AG04449 (cell line): ENCODE data around the gene ST8SIA3.

Source experiments
- CTCF ChIA-PET: fragments of 350-600 bp; formaldehyde crosslinking; extraction: SDS; loops from one replicate; lab custom pipeline; 2021; ENCODE audit warnings: antibody characterized with exemption; lab: Yijun Ruan, JAX
- POLR2A ChIA-PET: fragments of 400-600, 350-600 bp; formaldehyde crosslinking; extraction: SDS; loops from one replicate; lab custom pipeline; 2020; ENCODE audit warnings: antibody characterized with exemption, inconsistent platforms; lab: Yijun Ruan, JAX
- DNase-seq: peaks from one replicate; pipeline ENCODE4 v3.0.0-alpha.2; 2010; ENCODE audit warnings: low read depth, low spot score
- H3K4me3 ChIP-seq: 2 replicates; pipeline ENCODE4 v1.5.1; 2011; ENCODE audit warnings: low read depth, mild to moderate bottlenecking, control low read depth, low read length
- TF ChIP-seq, protein P1 (sequence below): IDR thresholded peaks from one replicate; pipeline ENCODE4 v1.5.1; 2011; ENCODE audit warnings: mild to moderate bottlenecking, moderate library complexity, low read length, control low read depth, inconsistent platforms; ENCODE audit not compliant: insufficient read depth; ENCODE audit errors: missing control alignments

ST8SIA3 gene

DNA sequence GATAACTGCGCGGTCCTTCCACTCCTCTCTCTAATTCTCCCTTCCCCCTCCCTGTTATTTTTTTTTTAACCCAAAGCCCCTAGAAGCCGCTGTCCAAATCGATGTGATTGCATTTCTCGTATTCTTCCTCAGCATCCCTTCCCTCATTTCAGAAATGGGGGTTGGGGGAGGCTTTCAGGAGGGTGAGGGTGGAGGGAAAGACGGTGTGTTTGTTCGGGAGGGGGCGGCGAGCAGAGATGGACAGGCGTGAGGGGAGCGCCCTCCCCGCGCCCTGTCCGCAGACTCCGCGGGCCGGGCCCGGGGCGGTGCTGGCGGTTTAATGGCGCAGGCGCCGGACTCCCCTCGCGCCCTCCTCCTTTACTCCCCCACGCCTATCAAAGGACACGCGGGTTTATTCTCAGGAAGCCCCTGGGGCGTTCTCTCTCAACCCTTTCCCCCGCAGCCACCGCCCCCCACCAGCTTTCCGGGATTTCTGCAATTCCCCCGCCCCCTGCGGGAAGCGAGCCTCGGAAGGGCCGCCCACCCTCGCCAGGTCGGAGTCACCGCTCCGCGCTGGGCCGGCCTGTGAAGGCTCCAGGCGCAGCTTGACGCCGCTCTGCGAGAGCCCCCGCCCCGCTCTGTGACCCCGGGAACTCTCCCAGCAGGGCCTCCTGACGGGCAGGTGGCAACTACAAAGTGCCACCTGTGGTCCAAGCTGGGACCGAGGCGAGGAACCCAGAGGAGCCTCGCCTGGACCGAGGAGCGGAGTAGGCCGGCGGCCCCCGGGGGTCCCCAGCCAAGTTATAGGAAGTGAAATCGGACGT is 981 bp downstream of the ST8SIA3 start:
- TF ChIP-seq, protein P1, sequence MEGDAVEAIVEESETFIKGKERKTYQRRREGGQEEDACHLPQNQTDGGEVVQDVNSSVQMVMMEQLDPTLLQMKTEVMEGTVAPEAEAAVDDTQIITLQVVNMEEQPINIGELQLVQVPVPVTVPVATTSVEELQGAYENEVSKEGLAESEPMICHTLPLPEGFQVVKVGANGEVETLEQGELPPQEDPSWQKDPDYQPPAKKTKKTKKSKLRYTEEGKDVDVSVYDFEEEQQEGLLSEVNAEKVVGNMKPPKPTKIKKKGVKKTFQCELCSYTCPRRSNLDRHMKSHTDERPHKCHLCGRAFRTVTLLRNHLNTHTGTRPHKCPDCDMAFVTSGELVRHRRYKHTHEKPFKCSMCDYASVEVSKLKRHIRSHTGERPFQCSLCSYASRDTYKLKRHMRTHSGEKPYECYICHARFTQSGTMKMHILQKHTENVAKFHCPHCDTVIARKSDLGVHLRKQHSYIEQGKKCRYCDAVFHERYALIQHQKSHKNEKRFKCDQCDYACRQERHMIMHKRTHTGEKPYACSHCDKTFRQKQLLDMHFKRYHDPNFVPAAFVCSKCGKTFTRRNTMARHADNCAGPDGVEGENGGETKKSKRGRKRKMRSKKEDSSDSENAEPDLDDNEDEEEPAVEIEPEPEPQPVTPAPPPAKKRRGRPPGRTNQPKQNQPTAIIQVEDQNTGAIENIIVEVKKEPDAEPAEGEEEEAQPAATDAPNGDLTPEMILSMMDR: no peak
- no peak overlapping the region for H3K4me3 ChIP-seq
- ChIA-PET POLR2A (no interaction called here), CTCF (no interaction called here)
- no peak for DNase-seq

DNA sequence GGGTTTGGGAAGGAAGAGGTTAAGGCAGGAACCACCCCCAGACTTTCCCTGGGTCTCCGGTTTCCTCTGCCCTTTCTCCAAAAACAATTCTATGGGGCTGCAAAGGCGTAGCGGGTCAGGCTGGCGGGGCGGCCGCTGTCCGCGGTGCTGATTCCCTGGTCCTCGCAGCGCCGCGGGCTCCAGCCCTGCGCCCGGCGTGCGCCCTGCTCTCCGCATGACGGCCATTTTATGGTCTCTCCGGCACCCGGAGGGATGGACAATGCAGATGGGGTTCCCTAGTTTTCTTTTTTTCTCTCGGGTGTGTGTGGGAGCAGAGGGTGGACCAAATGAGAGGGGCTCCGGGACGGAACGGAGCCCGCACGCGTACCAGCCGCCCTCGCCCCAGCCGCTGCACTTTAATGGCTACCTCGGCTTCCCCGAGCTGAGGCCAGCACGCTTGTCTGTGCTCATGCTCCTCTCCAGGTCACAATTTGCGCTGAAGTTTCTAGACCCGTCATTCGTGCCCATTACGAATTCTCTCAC is 1.6 kb downstream of the ST8SIA3 start:
- ChIA-PET POLR2A (no interaction called here), CTCF (no interaction called here)
- TF ChIP-seq, protein P1: no peak
- no peak for DNase-seq
- H3K4me3 ChIP-seq: no peak overlapping the region

DNA sequence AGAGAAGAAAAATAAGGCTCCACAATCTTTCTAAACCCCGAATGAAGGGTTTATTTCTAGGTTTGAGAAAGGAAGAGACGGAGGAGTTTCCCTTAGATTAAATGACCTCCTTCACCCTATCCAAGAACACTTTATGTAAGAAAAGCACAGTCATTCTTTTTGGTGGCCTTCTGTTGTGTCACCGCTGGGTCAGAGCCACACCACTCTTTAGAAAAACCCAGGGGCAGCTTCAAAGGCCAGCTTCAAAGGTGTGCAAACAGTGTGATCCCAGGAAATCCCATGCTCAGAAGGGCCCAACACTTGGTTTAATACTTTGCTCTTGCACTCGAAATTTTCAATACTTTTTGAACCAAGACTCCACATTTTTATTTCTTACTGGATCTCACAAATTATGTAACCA is 7.1 kb downstream of the ST8SIA3 start:
- no peak for DNase-seq
- ChIA-PET CTCF (no interaction called here), POLR2A (no interaction called here)
- TF ChIP-seq, protein P1: no peak
- H3K4me3 ChIP-seq: no peak overlapping the region

DNA sequence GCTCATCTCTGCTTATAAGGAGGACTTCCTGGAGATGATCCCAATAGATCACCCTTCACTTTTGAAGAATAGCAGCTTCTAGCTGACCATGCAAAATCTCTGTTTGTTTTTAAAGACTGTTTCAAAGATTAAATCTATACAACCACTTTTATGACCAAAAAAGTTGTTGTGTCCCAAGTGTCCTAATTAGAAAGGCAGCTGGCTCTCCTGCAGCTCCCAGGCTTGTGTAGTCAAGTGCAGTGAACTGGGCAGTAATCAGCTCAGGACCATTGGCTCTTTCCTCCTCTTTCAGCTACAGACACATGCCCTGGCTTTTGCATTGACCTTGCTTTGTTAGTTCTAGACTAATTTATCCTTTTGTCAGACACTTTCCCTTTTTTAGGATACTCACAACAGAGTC is 10.4 kb downstream of the ST8SIA3 start:
- TF ChIP-seq, protein P1: no peak
- H3K4me3 ChIP-seq: no peak overlapping the region
- ChIA-PET CTCF (no interaction called here), POLR2A (no interaction called here)
- DNase-seq: no peak

DNA sequence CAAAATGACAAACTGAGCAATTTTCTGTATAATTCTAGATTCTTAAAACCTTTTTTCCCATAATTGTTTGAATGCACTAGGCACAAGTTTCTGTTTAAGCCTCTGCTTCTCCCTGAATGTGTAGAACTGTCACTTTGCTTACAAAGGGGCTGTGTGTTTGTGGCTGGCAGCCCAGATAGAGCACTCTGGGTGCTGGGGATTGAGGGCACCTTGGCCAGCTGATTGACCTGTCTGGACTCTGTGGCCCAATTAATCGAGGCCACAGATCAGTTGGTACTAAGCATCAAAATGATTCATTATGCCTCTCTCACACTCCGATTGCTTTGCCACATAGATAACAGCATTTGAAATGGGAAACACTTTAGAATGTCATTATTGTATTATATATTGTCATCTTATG is 12.1 kb downstream of the ST8SIA3 start:
- ChIA-PET CTCF (no interaction called here), POLR2A (no interaction called here)
- no peak overlapping the region for H3K4me3 ChIP-seq
- TF ChIP-seq, protein P1: no peak
- no peak for DNase-seq

DNA sequence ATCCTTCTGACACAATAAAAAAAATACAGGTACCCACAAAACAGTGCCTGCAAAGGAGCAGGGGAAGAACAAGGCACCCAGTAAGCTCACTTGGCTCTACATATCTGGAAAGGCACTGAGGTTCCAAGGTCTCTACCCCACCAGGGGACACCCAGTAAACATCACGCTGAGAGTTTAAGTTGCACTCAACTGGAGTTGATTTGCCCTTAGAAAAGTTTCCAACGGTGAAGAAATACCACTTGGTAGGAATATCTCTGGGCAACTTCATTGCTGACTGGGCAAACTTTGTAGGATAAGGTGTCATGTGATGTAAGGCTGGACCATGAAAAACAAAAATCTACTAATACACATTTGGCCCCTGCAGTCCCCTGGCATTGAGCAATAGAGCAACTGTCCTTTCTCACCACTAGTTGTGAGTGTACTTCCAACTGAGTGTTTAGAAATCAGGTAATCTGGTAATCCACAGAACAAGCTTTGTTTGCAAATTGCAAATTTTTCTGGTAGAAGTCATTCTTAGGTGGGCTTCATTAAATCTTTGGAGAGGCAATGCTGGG is 14.2 kb downstream of the ST8SIA3 start:
- TF ChIP-seq, protein P1: no peak
- no peak overlapping the region for H3K4me3 ChIP-seq
- DNase-seq: no peak
- CTCF ChIA-PET: no interaction called here
- POLR2A ChIA-PET: no interaction called here
